Suprapubic skin (tissue), 4 donors: ENCODE data around the gene VAV2. TPM values are rescaled to one million over a fixed set of nuclear protein-coding genes. Genes with fewer than 3 reads are reported as not detected.

Experiments used
- DNase-seq, 2 donors: peaks; one replicate each; pipeline ENCODE4 v3.0.0-alpha.2; 2019; ENCODE audit warnings: low spot score in 2 of 2
- H3K27ac ChIP-seq: fragments of 200-600 bp; sonication (generic); one replicate; pipeline ENCODE4 v1.5.1; 2019
- H3K27me3 ChIP-seq: fragments of 200-600 bp; sonication (generic); one replicate; pipeline ENCODE4 v1.5.1; 2019
- H3K36me3 ChIP-seq: fragments of 200-600 bp; sonication (generic); one replicate; pipeline ENCODE4 v1.5.1; 2019
- H3K4me1 ChIP-seq: fragments of 200-600 bp; sonication (generic); one replicate; pipeline ENCODE4 v1.5.1; 2019
- H3K4me3 ChIP-seq: fragments of 200-600 bp; sonication (generic); one replicate; pipeline ENCODE4 v1.5.1; 2019; ENCODE audit warnings: mild to moderate bottlenecking
- H3K9me3 ChIP-seq: fragments of 200-600 bp; sonication (generic); one replicate; pipeline ENCODE4 v1.5.1; 2019
- CTCF ChIP-seq, 2 donors: fragments of 200-600 bp in 1 of 2; fragments of 450-650 bp in 1 of 2; sonication (generic) in 1 of 2; IDR thresholded peaks; one replicate each; pipeline ENCODE4 v1.5.1; 2016 to 2019; ENCODE audit warnings: antibody characterized with exemption in 2 of 2, mild to moderate bottlenecking in 1 of 2, moderate library complexity in 1 of 2
- EP300 ChIP-seq: sonication (generic); formaldehyde crosslinking; IDR thresholded peaks from one replicate; pipeline ENCODE4 v1.6.1; 2017; ENCODE audit warnings: antibody characterized with exemption
- POLR2A ChIP-seq, 2 donors: fragments of 450-650 bp; IDR thresholded peaks; one replicate each; pipeline ENCODE4 v1.6.1; 2017; ENCODE audit warnings: antibody characterized with exemption in 2 of 2, mild to moderate bottlenecking in 2 of 2, moderate library complexity in 2 of 2
- POLR2AphosphoS5 ChIP-seq, 3 donors: sonication (generic); formaldehyde crosslinking; IDR thresholded peaks; one replicate each; pipeline ENCODE4 v1.6.1; 2017; ENCODE audit warnings: antibody characterized with exemption in 3 of 3
- WGBS: methylation state at CpG from one replicate; pipeline ENCODE4 v1.1.5; 2018; 5-methylcytosine and 5-hydroxymethylcytosine counted together
- total RNA-seq, 4 donors: library from RNA; depleted of rRNA; stranded (reverse); fragments of >200 nt; gene quantifications; one replicate each; pipeline ENCODE4 v1.1.0, GENCODE V29; 2016

VAV2 gene
- total RNA-seq, 4 donors from 2014 or later: 5.2 to 10.3 (median 6.4) TPM

- H3K27me3 ChIP-seq: no peaks in the 10 kb centered on the region
- no peak overlapping the region for H3K4me3 ChIP-seq
- DNase-seq: no peak
- 84% methylated on average over 22 of the region's 25 CpGs for WGBS
- TF ChIP-seq EP300 (no peak), CTCF (IDR thresholded peaks at IDR 0.05) (no peak), POLR2A (IDR thresholded peaks at IDR 0.05) (no peak), POLR2AphosphoS5 (IDR thresholded peaks at IDR 0.05) (no peak)
- H3K36me3 ChIP-seq: no peaks in the 10 kb centered on the region
- H3K4me1 ChIP-seq: peaks cover 6% of the 10 kb centered on the region
- no peak overlapping the region for H3K27ac ChIP-seq
- no peaks in the 10 kb centered on the region for H3K9me3 ChIP-seq
Observed at GRCh38 chr9:133888048-133888808, 103.9 kb downstream of the VAV2 start.

GRCh38 chr9:133887540-133888047 is 104.5 kb downstream of the VAV2 start:
- whole genome bisulfite sequencing: 91% methylated on average over 10 of the region's 18 CpGs
- no peaks in the 10 kb centered on the region for H3K9me3 ChIP-seq
- no peak for TF ChIP-seq EP300
- TF ChIP-seq POLR2AphosphoS5 (IDR thresholded peaks at IDR 0.05): no peak
- no peak for TF ChIP-seq POLR2A (IDR thresholded peaks at IDR 0.05)
- TF ChIP-seq CTCF (IDR thresholded peaks at IDR 0.05): no peak

GRCh38 chr9:133886563-133887501 is 105.3 kb downstream of the VAV2 start:
- Histone ChIP-seq H3K36me3 (no peaks in the 10 kb centered on the region), H3K9me3 (no peaks in the 10 kb centered on the region), H3K27me3 (no peaks in the 10 kb centered on the region), H3K27ac (no peak overlapping the region), H3K4me3 (no peak overlapping the region), H3K4me1 (peaks cover 18% of the 10 kb centered on the region)
- no peak for DNase-seq
- TF ChIP-seq EP300 (no peak), CTCF (IDR thresholded peaks at IDR 0.05) (no peak), POLR2AphosphoS5 (IDR thresholded peaks at IDR 0.05) (no peak), POLR2A (IDR thresholded peaks at IDR 0.05) (no peak)
- WGBS: 85% methylated on average over 4 of the region's 14 CpGs

More at GRCh38 chr9:133887540-133888047, 104.5 kb downstream of the VAV2 start:
- H3K27me3 ChIP-seq: no peaks in the 10 kb centered on the region
- DNase-seq: no peak
- H3K4me1 ChIP-seq: peaks cover 12% of the 10 kb centered on the region
- H3K4me3 ChIP-seq: no peak overlapping the region
- H3K27ac ChIP-seq: no peak overlapping the region
- H3K36me3 ChIP-seq: no peaks in the 10 kb centered on the region

- Histone ChIP-seq H3K4me3 (no peak overlapping the region), H3K27me3 (no peaks in the 10 kb centered on the region), H3K9me3 (no peaks in the 10 kb centered on the region), H3K27ac (no peak overlapping the region), H3K4me1 (peaks cover 32% of the 10 kb centered on the region), H3K36me3 (no peaks in the 10 kb centered on the region)
- TF ChIP-seq POLR2AphosphoS5 (IDR thresholded peaks at IDR 0.05): no peak
- DNase-seq: no peak
- WGBS: 85% methylated on average over 17 of the region's 19 CpGs
Observed at GRCh38 chr9:133884907-133885744, 107.0 kb downstream of the VAV2 start.
